ENCODE data around the gene ERMAP.

Gene ERMAP

DNA sequence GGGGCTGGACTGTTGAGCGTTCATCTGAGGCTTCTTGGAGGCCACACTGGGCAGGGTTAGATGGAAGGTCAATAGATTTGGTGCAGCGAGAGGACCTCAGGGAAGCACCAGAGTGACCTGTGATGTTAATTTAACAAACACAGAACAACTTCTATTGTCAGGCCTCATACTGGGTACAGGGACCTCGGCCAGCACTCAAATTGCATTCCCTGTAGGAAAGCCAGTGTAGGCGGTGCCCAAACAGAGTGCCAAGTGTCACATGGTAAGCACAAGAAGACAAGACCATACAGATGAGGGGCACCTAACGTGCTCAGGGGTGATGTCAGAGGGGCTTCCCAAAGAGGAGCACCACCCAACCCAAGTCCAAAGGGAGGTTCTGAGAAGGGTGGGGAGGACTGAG lies 30.8 kb upstream of the ERMAP start:
- no peak for TF ChIP-seq CTCF (IDR thresholded peaks at IDR 0.05; ENCODE audit: control insufficient read depth, extremely low read depth, insufficient read depth)
- no peak overlapping the region for H3K4me3 ChIP-seq (ENCODE audit: low read depth, low read length)
- no peak for DNase-seq (ENCODE audit: low read depth)

GRCh38 chr1:42788021-42788420 lies 28.9 kb upstream of the ERMAP start:
- DNase-seq (ENCODE audit: low read depth), result no peak
- H3K4me3 ChIP-seq (ENCODE audit: low read depth, low read length), result no peak overlapping the region
- no peak for TF ChIP-seq CTCF (IDR thresholded peaks at IDR 0.05; ENCODE audit: control insufficient read depth, extremely low read depth, insufficient read depth)

GRCh38 chr1:42793824-42794223 lies 23.1 kb upstream of the ERMAP start:
- TF ChIP-seq CTCF (IDR thresholded peaks at IDR 0.05; ENCODE audit: control insufficient read depth, extremely low read depth, insufficient read depth), result no peak
- H3K4me3 ChIP-seq (ENCODE audit: low read depth, low read length), result no peak overlapping the region
- DNase-seq (ENCODE audit: low read depth), result no peak

DNA sequence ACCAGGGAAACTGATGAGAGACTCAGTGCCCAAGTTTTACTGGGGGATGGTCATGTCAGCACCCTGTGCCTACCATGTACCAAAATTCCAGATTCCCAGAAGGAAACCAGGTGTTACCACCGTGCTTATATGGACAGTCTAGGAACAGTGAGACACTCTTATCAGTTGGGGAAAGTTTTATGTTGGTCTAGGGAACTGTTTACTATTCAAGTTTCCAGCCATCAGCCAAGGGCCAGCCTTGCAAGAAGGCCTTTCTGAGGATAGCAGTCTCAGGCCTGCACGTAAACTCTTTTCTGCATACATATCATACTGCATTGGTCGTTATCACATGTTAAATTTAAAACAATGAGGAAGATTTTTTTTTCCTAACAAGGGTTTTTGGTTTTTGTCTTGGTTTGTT lies 19.5 kb upstream of the ERMAP start:
- no peak for TF ChIP-seq CTCF (IDR thresholded peaks at IDR 0.05; ENCODE audit: control insufficient read depth, extremely low read depth, insufficient read depth)
- H3K4me3 ChIP-seq (ENCODE audit: low read depth, low read length), result no peak overlapping the region
- DNase-seq (ENCODE audit: low read depth), result no peak

DNA sequence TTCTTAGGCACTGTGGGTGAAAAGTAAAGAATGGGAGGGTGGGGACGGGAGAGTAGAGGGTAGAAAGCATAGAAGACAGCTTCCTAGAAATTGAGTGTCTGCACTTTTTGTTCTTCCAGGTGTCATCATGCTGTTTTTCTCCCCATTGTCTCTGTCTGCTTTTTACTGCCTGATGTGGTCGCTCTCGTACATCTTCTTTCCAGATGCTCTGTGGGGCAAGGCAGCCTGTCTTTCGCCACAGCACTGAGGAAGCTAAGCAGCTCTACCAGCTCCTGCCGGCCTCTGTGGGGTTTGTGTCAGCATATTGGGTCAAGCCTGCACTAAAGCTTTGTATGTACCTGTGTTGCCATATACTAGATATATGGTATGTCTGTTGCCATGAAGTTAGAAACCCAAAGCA lies 18.9 kb upstream of the ERMAP start:
- no peak for TF ChIP-seq CTCF (IDR thresholded peaks at IDR 0.05; ENCODE audit: control insufficient read depth, extremely low read depth, insufficient read depth)
- DNase-seq (ENCODE audit: low read depth), result no peak
- no peak overlapping the region for H3K4me3 ChIP-seq (ENCODE audit: low read depth, low read length)

DNA sequence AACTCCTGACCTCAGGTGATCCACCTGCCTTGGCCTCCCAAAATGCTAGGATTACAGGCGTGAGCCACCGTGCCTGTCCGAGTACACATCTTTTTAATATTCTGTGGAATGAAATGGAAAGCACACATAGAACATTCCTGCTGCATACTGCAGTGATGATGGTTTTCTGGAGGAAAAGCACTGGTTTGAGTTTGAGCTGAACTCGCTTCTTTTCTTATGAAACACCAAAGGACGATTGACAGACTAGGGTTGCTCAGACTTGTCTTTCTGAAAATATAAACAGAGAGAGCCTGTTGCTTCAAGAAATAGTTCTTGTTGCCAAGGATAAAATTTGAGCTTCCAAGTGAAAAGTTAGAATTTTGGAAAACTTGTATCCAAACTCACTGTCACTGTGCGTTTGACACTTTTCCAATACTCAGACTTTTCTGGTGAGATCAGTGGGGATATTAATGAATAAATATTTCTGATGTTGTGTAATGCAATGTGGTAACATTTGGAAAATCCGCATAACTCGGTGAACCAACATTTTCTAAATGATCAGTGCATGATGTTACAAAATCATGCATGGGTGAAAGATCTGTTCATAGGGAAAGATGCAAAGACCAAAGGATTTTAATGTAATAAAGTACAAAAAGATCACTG lies 15.0 kb upstream of the ERMAP start:
- TF ChIP-seq CTCF (IDR thresholded peaks at IDR 0.05; ENCODE audit: control insufficient read depth, extremely low read depth, insufficient read depth), result no peak
- DNase-seq (ENCODE audit: low read depth), result no peak
- no peak overlapping the region for H3K4me3 ChIP-seq (ENCODE audit: low read depth, low read length)

DNA sequence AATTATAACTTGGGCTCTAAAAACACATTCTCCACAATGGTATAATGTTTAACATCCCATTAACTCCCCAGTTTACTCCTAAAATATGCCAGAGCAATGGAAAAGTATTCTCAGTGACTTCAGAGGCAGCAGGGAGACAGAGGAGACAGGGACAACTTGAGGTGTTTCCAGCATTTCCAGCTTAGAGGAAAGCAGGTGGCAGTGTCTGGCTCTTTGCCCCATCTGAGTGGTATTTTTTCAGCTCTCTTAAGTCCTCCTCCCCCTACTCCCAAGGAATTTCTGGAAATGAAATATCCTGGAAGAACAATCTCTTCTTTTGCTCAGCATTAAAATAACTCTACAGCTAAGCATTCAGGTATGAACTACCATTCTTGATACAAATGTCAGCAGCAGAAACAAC lies 10.8 kb upstream of the ERMAP start:
- no peak overlapping the region for H3K4me3 ChIP-seq (ENCODE audit: low read depth, low read length)
- no peak for TF ChIP-seq CTCF (IDR thresholded peaks at IDR 0.05; ENCODE audit: control insufficient read depth, extremely low read depth, insufficient read depth)
- DNase-seq (ENCODE audit: low read depth), result no peak
